Measurements from ENCODE around the gene BANK1.

Gene BANK1

GRCh38 chr4:101824500-101824899, 34.0 kb downstream of the BANK1 start (continued):
- TF ChIP-seq, protein P1, sequence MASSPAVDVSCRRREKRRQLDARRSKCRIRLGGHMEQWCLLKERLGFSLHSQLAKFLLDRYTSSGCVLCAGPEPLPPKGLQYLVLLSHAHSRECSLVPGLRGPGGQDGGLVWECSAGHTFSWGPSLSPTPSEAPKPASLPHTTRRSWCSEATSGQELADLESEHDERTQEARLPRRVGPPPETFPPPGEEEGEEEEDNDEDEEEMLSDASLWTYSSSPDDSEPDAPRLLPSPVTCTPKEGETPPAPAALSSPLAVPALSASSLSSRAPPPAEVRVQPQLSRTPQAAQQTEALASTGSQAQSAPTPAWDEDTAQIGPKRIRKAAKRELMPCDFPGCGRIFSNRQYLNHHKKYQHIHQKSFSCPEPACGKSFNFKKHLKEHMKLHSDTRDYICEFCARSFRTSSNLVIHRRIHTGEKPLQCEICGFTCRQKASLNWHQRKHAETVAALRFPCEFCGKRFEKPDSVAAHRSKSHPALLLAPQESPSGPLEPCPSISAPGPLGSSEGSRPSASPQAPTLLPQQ (tag by site-specific recombination; IDR thresholded peaks at IDR 0.05): no peak
- no peak for TF ChIP-seq ZNF660 (tag by site-specific recombination; IDR thresholded peaks at IDR 0.05)
- no peak for TF ChIP-seq ZBTB17 (tag by site-specific recombination; IDR thresholded peaks at IDR 0.05)
- no peak for TF ChIP-seq TRIM28 (IDR thresholded peaks at IDR 0.05; ENCODE audit: borderline replicate concordance, low read length)
- no peak for TF ChIP-seq ZNF426 (tag by site-specific recombination; IDR thresholded peaks at IDR 0.05)
- TF ChIP-seq TCF7L2 (IDR thresholded peaks at IDR 0.05; ENCODE audit: borderline replicate concordance, low read depth, low read length): no peak
- no peak for TF ChIP-seq ZNF354C (tag by site-specific recombination; IDR thresholded peaks at IDR 0.05; ENCODE audit: borderline replicate concordance, low read depth)
- TF ChIP-seq ZNF521 (tag by site-specific recombination; IDR thresholded peaks at IDR 0.05): no peak
- TF ChIP-seq ZNF302 (tag by site-specific recombination; IDR thresholded peaks at IDR 0.05; ENCODE audit: low read depth): no peak
- TF ChIP-seq, protein P2, sequence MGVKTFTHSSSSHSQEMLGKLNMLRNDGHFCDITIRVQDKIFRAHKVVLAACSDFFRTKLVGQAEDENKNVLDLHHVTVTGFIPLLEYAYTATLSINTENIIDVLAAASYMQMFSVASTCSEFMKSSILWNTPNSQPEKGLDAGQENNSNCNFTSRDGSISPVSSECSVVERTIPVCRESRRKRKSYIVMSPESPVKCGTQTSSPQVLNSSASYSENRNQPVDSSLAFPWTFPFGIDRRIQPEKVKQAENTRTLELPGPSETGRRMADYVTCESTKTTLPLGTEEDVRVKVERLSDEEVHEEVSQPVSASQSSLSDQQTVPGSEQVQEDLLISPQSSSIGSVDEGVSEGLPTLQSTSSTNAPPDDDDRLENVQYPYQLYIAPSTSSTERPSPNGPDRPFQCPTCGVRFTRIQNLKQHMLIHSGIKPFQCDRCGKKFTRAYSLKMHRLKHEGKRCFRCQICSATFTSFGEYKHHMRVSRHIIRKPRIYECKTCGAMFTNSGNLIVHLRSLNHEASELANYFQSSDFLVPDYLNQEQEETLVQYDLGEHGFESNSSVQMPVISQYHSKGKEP (tag by site-specific recombination; IDR thresholded peaks at IDR 0.05): no peak

- H3K9me3 ChIP-seq (ENCODE audit: control insufficient read depth, insufficient read depth, low read depth, low read length): no peaks in the 10 kb centered on the region
- CTCF ChIA-PET: no interaction called here
- no peaks in the 10 kb centered on the region for H3K36me3 ChIP-seq (ENCODE audit: control insufficient read depth in 2 of 2, insufficient read depth in 1 of 2, low read length in 2 of 2)
- TF ChIP-seq ZBTB26 (tag by site-specific recombination; optimal IDR thresholded peaks at IDR 0.05): no peak
- TF ChIP-seq ZFHX2 (tag by site-specific recombination; conservative IDR thresholded peaks at IDR 0.05): no peak
- no peak for TF ChIP-seq ZNF768 (tag by site-specific recombination; IDR thresholded peaks at IDR 0.05)
- no peak for TF ChIP-seq SETDB1 (IDR thresholded peaks at IDR 0.05; ENCODE audit: insufficient read length, low read length)
- TF ChIP-seq ZNF596 (tag by site-specific recombination; IDR thresholded peaks at IDR 0.05): no peak
- POLR2A ChIA-PET: no interaction called here
- no peak overlapping the region for H3K4me3 ChIP-seq (ENCODE audit: low read depth, low read length)
- no peaks in the 10 kb centered on the region for H3K4me1 ChIP-seq (ENCODE audit: control insufficient read depth, insufficient read depth, low read length)
- H3K27ac ChIP-seq (ENCODE audit: extremely low read depth, low read depth, low read length): no peak overlapping the region
Observed at GRCh38 chr4:101825953-101826352, 35.4 kb downstream of the BANK1 start.

GRCh38 chr4:101831816-101832215, 41.3 kb downstream of the BANK1 start:
- ChIA-PET POLR2A (no interaction called here), CTCF (no interaction called here)
- no peaks in the 10 kb centered on the region for H3K36me3 ChIP-seq (ENCODE audit: control insufficient read depth in 2 of 2, insufficient read depth in 1 of 2, low read length in 2 of 2)

More at GRCh38 chr4:101831816-101832215, 41.3 kb downstream of the BANK1 start:
- no peak overlapping the region for H3K27ac ChIP-seq (ENCODE audit: extremely low read depth, low read depth, low read length)
- H3K4me1 ChIP-seq (ENCODE audit: control insufficient read depth, insufficient read depth, low read length): no peaks in the 10 kb centered on the region
- TF ChIP-seq ZNF311 (tag by site-specific recombination; IDR thresholded peaks at IDR 0.05; ENCODE audit: borderline replicate concordance) (no peak), ZNF768 (tag by site-specific recombination; IDR thresholded peaks at IDR 0.05) (no peak), ZNF664 (tag by site-specific recombination; IDR thresholded peaks at IDR 0.05) (no peak), ZFP69B (tag by site-specific recombination; IDR thresholded peaks at IDR 0.05) (no peak), REPIN1 (tag by site-specific recombination; IDR thresholded peaks at IDR 0.05; ENCODE audit: low read depth) (no peak), ZNF2 (tag by site-specific recombination; IDR thresholded peaks at IDR 0.05) (no peak), SCRT1 (tag by site-specific recombination; IDR thresholded peaks at IDR 0.05; ENCODE audit: borderline replicate concordance) (no peak)
- TF ChIP-seq, protein P3, sequence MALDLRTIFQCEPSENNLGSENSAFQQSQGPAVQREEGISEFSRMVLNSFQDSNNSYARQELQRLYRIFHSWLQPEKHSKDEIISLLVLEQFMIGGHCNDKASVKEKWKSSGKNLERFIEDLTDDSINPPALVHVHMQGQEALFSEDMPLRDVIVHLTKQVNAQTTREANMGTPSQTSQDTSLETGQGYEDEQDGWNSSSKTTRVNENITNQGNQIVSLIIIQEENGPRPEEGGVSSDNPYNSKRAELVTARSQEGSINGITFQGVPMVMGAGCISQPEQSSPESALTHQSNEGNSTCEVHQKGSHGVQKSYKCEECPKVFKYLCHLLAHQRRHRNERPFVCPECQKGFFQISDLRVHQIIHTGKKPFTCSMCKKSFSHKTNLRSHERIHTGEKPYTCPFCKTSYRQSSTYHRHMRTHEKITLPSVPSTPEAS (tag by site-specific recombination; IDR thresholded peaks at IDR 0.05): no peak
- TF ChIP-seq, protein P4, sequence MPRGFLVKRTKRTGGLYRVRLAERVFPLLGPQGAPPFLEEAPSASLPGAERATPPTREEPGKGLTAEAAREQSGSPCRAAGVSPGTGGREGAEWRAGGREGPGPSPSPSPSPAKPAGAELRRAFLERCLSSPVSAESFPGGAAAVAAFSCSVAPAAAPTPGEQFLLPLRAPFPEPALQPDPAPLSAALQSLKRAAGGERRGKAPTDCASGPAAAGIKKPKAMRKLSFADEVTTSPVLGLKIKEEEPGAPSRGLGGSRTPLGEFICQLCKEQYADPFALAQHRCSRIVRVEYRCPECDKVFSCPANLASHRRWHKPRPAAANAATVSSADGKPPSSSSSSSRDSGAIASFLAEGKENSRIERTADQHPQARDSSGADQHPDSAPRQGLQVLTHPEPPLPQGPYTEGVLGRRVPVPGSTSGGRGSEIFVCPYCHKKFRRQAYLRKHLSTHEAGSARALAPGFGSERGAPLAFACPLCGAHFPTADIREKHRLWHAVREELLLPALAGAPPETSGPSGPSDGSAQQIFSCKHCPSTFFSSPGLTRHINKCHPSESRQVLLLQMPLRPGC (tag by site-specific recombination; IDR thresholded peaks at IDR 0.05): no peak
- TF ChIP-seq, protein P5, sequence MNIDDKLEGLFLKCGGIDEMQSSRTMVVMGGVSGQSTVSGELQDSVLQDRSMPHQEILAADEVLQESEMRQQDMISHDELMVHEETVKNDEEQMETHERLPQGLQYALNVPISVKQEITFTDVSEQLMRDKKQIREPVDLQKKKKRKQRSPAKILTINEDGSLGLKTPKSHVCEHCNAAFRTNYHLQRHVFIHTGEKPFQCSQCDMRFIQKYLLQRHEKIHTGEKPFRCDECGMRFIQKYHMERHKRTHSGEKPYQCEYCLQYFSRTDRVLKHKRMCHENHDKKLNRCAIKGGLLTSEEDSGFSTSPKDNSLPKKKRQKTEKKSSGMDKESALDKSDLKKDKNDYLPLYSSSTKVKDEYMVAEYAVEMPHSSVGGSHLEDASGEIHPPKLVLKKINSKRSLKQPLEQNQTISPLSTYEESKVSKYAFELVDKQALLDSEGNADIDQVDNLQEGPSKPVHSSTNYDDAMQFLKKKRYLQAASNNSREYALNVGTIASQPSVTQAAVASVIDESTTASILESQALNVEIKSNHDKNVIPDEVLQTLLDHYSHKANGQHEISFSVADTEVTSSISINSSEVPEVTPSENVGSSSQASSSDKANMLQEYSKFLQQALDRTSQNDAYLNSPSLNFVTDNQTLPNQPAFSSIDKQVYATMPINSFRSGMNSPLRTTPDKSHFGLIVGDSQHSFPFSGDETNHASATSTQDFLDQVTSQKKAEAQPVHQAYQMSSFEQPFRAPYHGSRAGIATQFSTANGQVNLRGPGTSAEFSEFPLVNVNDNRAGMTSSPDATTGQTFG (tag by site-specific recombination; IDR thresholded peaks at IDR 0.05; ENCODE audit: borderline replicate concordance): no peak
- no peak overlapping the region for H3K4me3 ChIP-seq (ENCODE audit: low read depth, low read length)
- H3K9me3 ChIP-seq (ENCODE audit: control insufficient read depth, insufficient read depth, low read depth, low read length): no peaks in the 10 kb centered on the region

All from HEK293 (cell line).